GM18505 (cell line): Measurements from ENCODE around the gene HES2.

Experiments
- ATAC-seq: cut with Tn5 transposase; IDR thresholded peaks from one replicate; pipeline ENCODE4 v1.9.1; 2021; ENCODE audit not compliant: unreplicated experiment
- POLR2A ChIP-seq: IDR thresholded peaks from 4 replicates; pipeline ENCODE4 v1.6.1; 2011; ENCODE audit warnings: borderline replicate concordance; ENCODE audit not compliant: insufficient read depth, insufficient read length; ENCODE audit errors: extremely low read depth

HES2 gene, protein sequence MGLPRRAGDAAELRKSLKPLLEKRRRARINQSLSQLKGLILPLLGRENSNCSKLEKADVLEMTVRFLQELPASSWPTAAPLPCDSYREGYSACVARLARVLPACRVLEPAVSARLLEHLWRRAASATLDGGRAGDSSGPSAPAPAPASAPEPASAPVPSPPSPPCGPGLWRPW

DNA sequence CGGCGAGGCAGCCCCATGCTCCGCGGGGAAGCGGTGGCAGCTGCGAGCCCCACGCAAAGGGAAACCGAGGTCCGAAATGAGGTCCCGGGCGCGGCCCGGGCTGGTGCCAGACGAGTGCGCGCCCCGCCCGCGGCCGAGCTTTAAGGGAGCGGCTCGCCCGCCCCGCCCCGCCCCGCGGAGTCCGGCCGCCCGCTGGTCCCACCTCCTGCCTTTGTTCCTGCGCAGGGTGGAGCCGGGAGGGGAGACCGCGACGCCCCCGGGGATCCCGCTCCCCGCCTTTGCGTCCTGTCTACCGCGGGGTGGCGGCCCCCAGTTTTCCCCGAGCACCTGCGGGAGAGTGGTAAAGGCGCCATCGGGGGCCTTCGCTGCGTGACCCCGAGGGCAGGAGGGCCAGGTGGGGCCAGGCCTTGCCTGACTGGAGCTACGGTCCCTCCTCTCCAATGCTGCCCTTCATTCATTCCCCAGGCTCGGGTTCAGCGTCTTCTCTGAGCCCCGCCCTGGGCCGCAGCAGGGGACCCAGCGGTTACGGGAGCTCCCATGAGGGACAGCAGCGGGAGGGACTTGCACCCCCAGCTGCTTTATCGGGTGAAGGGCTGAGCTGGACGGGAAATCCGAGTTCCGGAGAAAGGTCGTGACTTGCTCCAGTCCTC, at the start of gene HES2:
Gene HES2 (minus strand): TSS at position 116 of the 650 bp plus-strand sequence. CDS start 99 bp downstream, at position 17.
- TF ChIP-seq POLR2A, result no peak
- no peak for ATAC-seq

DNA sequence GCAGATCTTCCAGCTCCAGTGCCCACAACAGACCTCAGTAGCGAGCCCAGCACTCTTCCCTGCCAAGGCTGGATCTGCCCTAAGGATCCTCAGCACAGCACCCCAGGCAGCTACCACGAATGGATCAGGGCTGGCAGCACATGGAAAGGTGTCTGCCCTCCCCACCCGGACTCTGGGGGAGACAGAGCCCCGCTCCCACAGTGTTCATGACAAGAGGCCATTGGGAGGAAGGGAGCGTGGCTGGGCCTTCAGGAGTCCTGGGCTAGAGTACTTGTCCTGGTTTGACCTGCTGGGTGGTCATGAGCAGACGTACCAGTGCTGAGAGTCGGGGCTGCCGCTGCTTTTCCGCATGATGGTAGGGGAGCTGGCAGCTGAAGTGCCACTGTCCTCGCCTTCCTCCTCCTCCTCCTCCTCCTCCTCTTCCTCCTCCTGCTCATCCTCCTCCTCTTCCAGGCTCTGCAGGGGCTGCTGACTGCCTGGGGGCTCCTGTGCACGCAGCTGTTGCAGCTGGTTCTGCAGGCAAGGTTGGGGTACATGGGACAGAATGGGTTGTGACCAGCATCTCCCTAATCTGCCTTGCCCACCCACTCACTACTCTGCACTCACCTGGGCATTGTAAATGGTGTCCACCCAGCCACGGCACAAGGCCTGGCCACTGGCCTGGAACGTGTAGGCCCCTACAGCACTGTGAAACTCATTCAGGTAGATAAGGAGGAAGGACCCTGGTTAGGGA, 49.2 kb upstream of the HES2 start:
- no peak for TF ChIP-seq POLR2A
- no peak for ATAC-seq

DNA sequence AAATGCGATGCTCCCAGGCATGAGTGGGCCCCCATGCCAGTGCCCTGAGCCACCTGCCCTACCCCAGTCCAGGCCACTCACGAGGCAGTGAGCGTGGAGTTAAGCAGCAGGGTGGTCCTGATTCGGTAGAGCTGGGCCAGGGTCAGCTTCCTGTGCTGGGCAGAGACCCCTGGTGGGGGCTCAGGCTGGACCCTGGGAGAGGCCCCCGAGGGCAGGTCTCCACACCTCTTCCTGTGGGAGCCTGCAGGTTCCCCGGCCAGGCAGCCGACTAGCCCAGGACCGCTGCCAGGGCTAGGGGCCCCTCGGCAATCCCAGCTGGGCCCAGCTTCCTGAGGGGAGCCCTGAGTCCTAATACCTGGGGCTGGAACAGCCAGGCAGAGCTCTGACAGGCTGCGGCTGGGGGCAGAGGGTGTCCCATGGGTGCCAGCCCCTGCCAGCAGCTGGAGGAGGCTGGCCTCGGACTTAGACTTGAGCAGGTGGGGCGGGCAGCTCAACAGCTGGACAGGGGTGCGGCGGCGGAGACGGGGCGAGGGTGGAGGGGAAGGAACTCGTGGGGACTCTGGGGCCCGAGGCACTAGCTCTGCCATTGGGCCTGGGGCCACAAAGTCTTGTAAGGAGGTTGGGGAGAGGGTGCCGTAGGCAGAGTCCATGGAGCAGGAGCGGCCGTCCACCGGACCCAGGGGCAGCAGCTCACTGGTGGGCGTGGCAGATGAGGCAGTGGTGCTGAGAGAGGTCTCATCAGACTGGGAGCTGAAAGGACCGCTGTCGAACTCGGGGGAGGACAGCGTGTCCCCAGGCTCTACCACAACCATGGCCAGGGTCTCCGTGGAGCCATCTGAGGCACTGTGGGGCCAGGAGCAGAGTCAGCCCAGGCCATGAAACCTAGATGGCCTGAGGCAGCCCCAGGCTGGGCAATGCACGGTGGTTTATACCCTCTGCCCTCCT, 48.3 kb upstream of the HES2 start:
- TF ChIP-seq POLR2A, result no peak
- no peak for ATAC-seq

DNA sequence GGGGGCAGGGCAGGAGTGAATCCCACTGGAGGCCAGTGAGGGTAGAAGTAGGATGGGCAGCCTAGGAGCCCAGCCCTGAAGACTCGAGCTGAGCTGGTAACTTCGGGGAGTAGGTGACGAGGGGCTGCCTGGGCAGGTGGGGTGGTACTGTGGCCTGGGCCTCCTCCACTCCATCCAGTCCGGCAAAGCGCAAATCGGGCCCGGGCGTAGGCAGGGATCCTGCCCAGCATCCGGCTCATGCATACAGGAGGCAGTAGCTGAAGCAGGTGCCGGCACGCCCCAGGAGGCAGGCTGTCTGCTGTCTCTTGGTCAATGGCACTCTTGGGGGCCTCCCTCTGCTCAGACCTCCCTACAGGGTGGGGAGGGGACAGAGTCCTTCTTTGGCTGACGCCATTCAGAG, 47.5 kb upstream of the HES2 start:
- no peak for TF ChIP-seq POLR2A
- no peak for ATAC-seq

DNA sequence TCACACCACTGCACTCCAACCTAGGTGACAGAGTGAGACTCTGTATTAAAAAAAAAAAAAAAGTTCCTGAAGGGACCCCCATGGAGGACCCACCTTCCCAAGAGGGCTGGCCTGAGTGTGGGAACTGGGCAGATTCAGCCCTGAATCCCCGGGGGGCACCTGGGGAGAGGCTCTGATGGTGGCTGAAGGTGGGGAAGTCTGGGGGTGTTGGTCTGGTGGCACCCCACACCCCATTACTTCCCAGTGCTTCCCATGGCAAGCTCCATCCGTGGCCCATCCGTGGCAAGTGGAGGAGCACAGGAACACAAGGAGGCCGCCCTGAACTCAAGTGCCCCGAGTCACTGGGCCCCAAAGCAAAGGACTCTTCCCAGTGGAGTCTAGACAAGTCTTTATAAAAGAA, 47.0 kb upstream of the HES2 start:
- TF ChIP-seq POLR2A, result no peak
- ATAC-seq, result no peak

DNA sequence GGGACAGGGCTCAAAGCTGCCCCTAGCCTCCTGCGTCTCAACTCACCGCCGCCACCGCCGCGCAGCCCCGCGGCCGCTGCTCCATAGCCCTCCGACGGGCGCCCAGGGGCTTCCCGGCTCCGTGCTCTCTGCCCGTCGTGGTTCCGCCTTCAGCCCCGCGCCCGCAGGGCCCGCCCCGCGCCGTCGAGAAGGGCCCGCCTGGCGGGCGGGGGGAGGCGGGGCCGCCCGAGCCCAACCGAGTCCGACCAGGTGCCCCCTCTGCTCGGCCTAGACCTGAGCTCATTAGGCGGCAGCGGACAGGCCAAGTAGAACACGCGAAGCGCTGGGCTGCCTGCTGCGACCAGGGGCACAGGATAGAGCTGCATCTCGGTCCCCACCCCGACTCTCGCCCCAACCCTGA, 46.3 kb upstream of the HES2 start, which contains the start of gene TNFRSF25:
Gene TNFRSF25 (minus strand): TSS at position 151 of the 400 bp plus-strand sequence. CDS start 66 bp downstream, at position 85.
- ATAC-seq, result no peak

DNA sequence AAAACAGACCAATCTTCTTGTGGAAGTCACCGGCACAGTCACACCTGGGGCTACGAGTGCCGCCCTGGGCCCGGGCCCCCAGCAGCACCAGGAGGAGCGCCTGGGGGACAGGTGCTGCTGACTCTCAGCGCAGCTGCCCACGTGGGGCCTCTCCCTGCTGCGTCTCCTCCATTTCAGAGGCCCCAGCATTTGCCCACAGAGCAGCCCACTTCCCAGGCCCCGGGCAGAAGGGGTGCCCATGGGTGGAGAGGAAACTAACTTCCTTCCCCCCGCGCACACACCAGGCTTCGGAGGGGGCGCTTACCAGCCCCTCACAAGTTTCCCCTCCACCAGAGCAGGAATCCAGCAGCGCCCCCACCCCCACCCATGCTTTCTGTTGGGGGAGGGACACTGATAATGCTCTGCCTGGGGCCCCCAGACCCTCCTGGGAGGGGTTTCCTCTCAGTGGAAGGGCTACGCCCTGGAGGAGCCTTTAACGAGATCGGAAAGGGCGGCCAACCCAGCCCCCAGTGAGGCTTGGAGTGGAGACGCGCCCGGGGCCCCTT, 45.8 kb upstream of the HES2 start:
- ATAC-seq, result no peak
- TF ChIP-seq POLR2A, result no peak

More for the DNA sequence above, 46.3 kb upstream of the HES2 start, which contains the start of gene TNFRSF25:
- no peak for TF ChIP-seq POLR2A

DNA sequence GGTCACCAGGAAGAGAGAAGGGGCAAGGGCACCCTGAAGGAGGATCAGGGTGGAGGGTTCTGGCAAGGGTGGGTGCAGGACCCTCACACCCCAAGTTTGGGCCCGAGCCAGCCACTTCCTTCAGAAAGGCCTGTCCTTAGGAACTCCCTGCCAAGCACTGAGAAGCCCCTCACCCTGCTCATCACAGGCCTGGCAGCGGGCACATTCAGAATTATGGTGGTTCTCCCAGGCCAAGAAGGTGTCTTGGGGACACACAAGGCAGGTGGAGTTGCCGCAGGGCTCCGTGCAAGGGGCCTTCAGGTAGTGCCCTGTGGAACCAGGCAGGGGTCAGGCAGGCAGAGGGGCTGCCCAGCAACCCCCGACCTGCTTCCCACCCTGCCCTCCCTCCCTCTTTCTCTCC, 45.2 kb upstream of the HES2 start:
- TF ChIP-seq POLR2A, result no peak
- no peak for ATAC-seq

DNA sequence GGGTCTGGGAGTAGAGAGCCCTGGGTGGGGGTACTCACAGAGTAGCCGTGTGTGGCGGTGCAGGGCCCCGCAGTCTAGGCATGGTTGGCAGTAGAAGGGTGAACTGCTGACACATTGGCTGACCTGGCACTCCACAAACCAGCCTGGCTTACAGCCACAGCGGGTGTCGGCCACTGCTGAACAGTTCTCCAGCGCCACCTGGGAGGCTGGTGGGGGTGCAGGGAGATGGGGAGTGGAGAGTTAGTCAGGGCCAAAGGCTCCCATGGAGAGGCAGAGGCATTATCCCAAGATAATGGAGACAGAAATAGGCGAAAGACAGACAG, 44.8 kb upstream of the HES2 start:
- TF ChIP-seq POLR2A, result no peak
- no peak for ATAC-seq

DNA sequence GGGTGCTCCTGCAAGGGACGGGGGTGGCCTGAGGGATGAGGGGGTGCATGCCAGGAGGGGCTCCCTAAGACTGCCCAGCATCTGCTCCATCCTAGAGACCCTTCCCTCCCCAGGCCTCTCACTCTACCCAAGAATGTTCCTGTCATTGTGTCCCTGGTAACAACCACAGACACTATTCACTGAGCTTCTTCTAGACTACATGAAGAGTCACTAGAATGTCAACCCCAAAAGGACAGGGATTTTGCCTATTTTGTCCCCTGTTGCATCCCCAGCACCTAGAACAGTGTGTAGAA, 43.3 kb upstream of the HES2 start:
- TF ChIP-seq POLR2A, result no peak
- no peak for ATAC-seq

DNA sequence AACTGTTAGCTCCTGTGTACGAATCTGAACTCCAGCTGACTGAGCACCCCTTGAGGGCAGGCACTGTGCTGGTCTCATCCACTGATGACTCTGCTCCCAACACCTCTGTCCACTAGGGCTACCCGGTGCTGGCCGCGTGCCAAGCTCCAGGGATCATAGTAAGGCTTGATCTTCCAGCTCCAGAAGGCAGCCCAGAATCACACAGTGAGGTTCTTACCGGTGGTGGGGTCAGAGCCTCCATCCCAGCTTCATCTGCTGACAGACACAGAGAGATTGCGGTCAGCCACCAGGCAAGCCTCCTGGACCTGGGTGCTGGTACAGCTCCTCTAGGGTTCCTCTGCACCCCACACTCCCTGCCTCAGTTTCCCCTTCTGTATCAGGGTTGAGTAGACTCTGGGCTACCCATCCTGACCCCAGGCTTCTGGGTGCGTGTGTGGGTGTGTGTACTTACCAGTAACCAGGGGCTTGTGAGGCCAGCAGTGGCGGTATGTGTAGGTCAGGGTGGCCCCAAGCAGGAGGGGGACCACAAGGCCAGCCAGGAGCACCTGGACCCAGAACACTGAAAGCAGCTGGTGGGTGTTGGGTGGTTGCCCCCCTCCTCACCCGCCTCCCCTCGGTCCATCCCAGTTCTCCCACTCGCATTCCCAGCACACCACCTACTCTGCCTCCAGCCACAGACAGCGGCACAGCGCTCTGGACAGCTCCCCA, 42.8 kb upstream of the HES2 start:
- no peak for TF ChIP-seq POLR2A
- no peak for ATAC-seq
